Activated T-helper 2 cell treated with anti-CD3 and anti-CD28 coated beads, Interferon-gamma antibody, Interleukin-2, Interleukin-4, amounts not matched to agents 10 μg/mL and 5 μg/mL and 100 μg/mL, durations not matched to agents 14 hours and 24 hours and 36 hours (primary cell): ENCODE data around the gene ZBTB40. TPM values are rescaled to one million over a fixed set of nuclear protein-coding genes. Genes with fewer than 3 reads are reported as not detected.

Experiments used
- DNase-seq: peaks from one replicate; pipeline ENCODE4 v3.0.0; 2021; ENCODE audit warnings: low spot score
- H3K27ac Mint-ChIP-seq: one replicate; pipeline ENCODE4 v1.8.0; 2021; ENCODE audit warnings: mixed read lengths
- H3K27me3 Mint-ChIP-seq: one replicate; pipeline ENCODE4 v1.8.0; 2021; ENCODE audit warnings: low read depth, mixed read lengths
- H3K36me3 Mint-ChIP-seq: one replicate; pipeline ENCODE4 v1.8.0; 2021; ENCODE audit warnings: low read depth, mixed read lengths
- H3K4me1 Mint-ChIP-seq: one replicate; pipeline ENCODE4 v1.8.0; 2021; ENCODE audit warnings: low read depth, mixed read lengths
- H3K4me3 Mint-ChIP-seq: one replicate; pipeline ENCODE4 v1.8.0; 2021; ENCODE audit warnings: low read depth, mild to moderate bottlenecking, moderate library complexity, mixed read lengths
- H3K9me3 Mint-ChIP-seq: one replicate; pipeline ENCODE4 v1.8.0; 2021; ENCODE audit warnings: mixed read lengths
- intact Hi-C: fragments of 100-400 bp; cut with micrococcal nuclease; formaldehyde crosslinking; loops from one replicate; pipeline ENCODE4 v1.15.1; 2023
- total RNA-seq: library from RNA; stranded (reverse); gene quantifications from 2 replicates; pipeline ENCODE4 v1.2.3, GENCODE V29; 2022

ZBTB40 gene
- total RNA-seq, 1 donor from 2014 or later, result 17.6 TPM

GRCh38 chr1:22553104-22553880 is 101.6 kb downstream of the ZBTB40 start:
- peaks cover 21% of the 10 kb centered on the region for H3K27me3 Mint-ChIP-seq
- intact Hi-C loops, result no loop called here
- DNase-seq, result no peak
- H3K27ac Mint-ChIP-seq, result no peak overlapping the region
- no peaks in the 10 kb centered on the region for H3K36me3 Mint-ChIP-seq
- H3K4me3 Mint-ChIP-seq, result no peak overlapping the region
- no peaks in the 10 kb centered on the region for H3K4me1 Mint-ChIP-seq
- no peaks in the 10 kb centered on the region for H3K9me3 Mint-ChIP-seq

DNA sequence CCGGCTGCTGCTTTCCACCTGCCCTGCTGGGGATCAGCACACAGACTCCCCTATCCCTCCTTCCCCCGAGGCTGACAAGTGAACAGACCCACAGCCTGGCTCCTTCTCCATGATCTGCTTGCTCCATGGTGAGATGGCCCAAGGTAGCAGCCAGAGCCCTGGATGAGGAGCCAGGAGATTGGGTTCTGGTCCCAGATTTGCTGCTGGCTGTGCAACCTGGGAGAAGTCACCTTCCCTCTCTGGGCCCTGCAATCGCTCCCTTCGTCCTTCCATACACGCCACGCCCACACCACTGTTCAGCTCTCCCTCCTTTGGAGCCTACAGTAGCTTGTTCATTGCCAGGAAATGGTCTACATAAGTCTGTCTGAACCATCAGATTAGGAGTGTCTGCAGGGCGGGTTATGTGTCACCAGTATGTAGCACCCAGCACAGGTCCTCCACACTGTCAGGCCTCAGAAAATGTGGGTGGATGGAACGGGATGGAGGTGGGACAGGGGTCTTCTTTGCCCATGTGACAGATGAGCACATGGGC is 102.4 kb downstream of the ZBTB40 start:
- no peak overlapping the region for H3K4me3 Mint-ChIP-seq
- intact Hi-C loops, result no loop called here
- no peak overlapping the region for H3K27ac Mint-ChIP-seq
- H3K27me3 Mint-ChIP-seq, result peaks cover 16% of the 10 kb centered on the region
- H3K9me3 Mint-ChIP-seq, result no peaks in the 10 kb centered on the region
- H3K4me1 Mint-ChIP-seq, result no peaks in the 10 kb centered on the region
- DNase-seq, result no peak
- no peaks in the 10 kb centered on the region for H3K36me3 Mint-ChIP-seq

DNA sequence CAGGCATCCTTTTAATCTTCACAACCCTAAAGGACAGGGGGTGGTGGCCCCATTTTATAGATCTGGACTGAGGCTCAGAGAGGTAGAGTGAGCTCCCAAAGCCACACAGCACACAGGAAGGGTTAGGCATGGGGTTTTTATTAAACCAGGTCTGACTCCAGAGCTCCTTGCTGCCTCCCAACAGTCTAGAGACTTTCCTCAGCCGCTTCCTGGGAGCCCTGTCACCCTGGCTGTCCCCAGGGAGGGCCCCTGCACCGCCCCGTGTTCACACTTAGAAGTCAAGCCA is 103.7 kb downstream of the ZBTB40 start:
- peaks cover 18% of the 10 kb centered on the region for H3K27me3 Mint-ChIP-seq
- intact Hi-C loops, result no loop called here
- no peaks in the 10 kb centered on the region for H3K9me3 Mint-ChIP-seq
- no peaks in the 10 kb centered on the region for H3K36me3 Mint-ChIP-seq
- no peak overlapping the region for H3K27ac Mint-ChIP-seq
- H3K4me3 Mint-ChIP-seq, result no peak overlapping the region
- no peak for DNase-seq
- no peaks in the 10 kb centered on the region for H3K4me1 Mint-ChIP-seq

DNA sequence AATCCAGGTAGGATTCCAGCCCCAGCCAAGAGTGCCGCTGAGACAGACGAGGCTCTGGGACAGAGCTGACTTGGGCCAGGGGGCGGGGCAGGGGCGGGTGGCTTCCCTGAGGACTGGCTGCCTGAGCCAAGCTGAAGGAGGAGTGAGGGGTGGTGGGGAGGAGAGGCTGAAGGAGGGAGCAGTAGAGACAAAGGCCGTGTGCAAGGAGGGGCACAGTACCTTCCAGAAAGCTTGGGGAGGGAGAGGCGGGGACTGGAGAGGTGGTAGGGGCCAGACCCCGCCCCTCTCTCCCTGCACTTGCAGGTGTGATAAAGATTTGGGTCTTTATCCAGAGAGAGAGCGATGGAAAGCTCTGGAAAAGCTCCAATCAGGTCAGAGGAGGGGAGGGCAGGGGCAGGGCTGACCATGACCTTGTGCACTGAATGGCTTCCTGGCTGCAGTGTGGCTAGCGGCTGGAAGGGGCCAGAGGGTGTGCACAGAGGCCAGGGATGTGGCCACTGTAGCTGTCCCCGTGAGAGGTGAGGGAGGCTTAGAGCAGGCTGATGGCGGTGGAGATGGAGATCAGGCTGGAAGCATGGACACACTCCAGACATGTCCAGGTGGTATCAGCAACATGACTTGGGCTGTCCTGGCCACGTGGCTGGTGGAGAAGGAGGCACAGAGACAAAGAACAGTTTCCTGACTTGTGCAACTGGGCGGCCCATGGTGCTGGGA is 104.9 kb downstream of the ZBTB40 start:
- Mint-ChIP-seq H3K4me3 (no peak overlapping the region), H3K36me3 (no peaks in the 10 kb centered on the region)
- intact Hi-C loops, result no loop called here

GRCh38 chr1:22557341-22557950 is 105.8 kb downstream of the ZBTB40 start:
- no peak overlapping the region for H3K27ac Mint-ChIP-seq
- no peak for DNase-seq
- no peaks in the 10 kb centered on the region for H3K36me3 Mint-ChIP-seq
- H3K27me3 Mint-ChIP-seq, result peaks cover 29% of the 10 kb centered on the region
- H3K4me3 Mint-ChIP-seq, result no peak overlapping the region
- intact Hi-C loops, result no loop called here
- H3K4me1 Mint-ChIP-seq, result no peaks in the 10 kb centered on the region
- H3K9me3 Mint-ChIP-seq, result no peaks in the 10 kb centered on the region

More for the DNA sequence above, 104.9 kb downstream of the ZBTB40 start:
- H3K27ac Mint-ChIP-seq, result no peak overlapping the region
- H3K9me3 Mint-ChIP-seq, result no peaks in the 10 kb centered on the region
- H3K4me1 Mint-ChIP-seq, result no peaks in the 10 kb centered on the region
- no peak for DNase-seq
- peaks cover 20% of the 10 kb centered on the region for H3K27me3 Mint-ChIP-seq

DNA sequence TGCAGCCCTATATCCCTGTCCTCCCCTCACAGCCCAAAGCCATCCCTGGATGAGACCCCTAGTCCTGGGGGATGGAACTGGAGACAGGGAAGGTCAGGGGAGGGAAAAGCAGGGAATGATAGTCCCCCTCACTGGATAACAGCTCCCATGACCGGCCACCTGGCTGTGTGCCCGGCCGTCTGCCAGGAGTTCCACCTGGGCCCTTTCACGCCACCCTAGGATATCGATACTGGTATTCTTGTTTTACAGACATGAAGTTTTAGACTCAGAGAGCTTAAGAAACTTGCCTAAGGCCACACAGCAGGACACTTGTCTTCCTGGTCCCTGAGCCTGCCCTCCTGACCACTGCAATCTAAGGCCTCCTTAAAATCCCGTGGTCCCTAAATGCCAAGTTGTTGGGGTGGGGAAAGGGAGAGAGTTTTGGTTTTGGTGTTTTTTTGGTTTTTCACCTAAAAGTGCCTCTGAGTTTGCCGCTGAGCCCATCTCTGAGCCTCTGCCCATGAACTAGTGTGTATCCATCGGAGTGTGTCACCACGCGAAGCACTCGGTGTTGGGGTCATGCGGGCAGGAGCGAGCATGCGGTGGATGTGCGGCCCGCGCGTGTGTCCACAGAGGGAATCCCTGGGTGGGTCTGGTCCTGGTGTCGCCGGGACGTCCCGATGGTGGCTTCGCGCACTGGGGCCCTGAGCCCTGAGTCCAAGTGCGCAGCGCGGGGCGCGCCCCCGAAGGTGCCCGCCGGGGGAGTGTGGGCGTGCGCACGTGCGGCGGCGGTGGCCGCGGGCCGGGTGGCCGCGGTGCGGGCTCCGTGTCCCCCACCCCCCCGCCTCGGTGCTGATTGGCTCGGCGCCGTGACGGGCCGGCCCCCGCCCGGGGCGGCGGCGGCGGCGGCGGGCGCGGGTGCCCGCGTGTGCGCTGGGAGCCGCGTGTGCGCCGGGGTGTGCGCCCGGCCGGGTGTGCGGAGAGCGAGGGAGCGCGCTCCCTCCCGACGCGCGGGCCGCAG is 111.2 kb downstream of the ZBTB40 start, which contains the start of gene EPHA8:
Gene EPHA8, plus strand, starts transcription at position 906 of the 1,000 bp plus-strand sequence. CDS start 147 bp downstream, outside the sequence.
- Mint-ChIP-seq H3K27me3 (peaks cover 32% of the 10 kb centered on the region), H3K4me3 (no peak within 1 kb of the TSS), H3K4me1 (no peaks in the 10 kb centered on the region), H3K9me3 (no peaks in the 10 kb centered on the region), H3K27ac (no peak within 1 kb of the TSS), H3K36me3 (no peaks in the 10 kb centered on the region)
- intact Hi-C loops, result no loop called here
- no peak for DNase-seq

DNA sequence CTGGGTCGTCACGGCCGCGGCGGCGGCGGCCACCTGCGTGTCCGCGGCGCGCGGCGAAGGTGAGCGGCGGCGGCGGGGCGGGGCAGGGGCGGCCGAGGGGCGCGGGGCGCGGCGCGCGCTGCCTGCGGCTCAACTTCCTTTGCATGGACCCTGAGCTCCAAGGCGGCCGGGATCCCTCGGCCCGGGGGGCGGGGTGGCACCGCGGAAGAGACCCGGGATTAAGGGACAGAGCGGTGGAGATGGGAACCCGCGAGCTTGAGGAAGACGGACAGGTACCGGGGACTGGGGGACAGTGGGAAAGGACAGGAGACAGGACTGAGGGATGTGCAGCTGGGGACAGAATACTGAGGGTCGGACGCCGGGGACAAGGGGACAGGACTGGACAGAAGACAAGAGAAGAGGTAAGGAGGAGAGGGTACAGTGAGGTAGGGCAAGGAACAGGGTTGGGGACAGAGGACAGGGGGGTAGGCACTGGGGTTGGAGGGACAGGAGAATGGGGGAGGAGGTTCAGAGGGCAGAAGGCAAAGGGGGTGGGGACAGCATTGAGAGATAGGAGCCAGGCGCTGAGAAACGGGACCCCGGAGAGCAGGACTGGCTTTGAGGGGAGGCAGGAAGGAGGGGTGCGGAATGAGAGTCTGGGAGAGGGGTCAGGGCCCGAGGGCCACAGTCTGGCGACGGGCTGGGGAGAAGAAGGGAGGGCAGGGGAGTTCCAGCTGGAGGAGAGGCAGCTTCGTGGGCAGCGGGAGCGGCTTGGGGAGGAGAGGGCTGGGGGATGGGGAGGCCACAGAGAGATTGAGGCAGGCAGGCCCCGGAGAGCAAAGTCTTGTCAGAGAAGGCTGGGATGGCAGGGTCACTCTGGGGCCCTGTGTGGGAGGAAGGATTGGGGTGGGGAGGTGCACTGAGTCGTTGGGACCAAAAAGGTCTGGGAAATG is 112.3 kb downstream of the ZBTB40 start:
- Mint-ChIP-seq H3K9me3 (no peaks in the 10 kb centered on the region), H3K4me3 (no peak overlapping the region), H3K4me1 (no peaks in the 10 kb centered on the region)

DNA sequence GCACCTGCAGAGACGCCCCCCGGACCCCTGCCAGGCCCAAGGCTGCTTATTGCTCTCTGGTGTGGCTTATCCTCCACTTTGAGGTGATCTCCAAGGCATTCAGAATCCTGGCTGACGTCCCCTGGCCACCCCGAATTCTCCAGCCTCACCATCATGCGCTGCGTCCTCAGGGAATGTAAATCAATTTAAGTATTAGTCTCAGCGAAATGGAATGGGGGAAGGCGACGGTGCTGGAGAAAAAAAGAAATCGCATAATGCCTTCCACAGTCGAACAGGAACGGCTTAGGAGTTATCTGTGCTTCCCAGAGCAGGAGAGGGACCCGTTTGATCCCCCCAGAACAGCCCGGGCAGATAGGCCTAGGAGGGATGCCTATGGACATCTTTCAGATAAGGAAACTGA is 114.5 kb downstream of the ZBTB40 start:
- H3K27ac Mint-ChIP-seq, result no peak overlapping the region
- H3K4me1 Mint-ChIP-seq, result no peaks in the 10 kb centered on the region
- intact Hi-C loops, result no loop called here
- H3K36me3 Mint-ChIP-seq, result no peaks in the 10 kb centered on the region
- DNase-seq, result no peak
- peaks cover 30% of the 10 kb centered on the region for H3K27me3 Mint-ChIP-seq
- H3K4me3 Mint-ChIP-seq, result no peak overlapping the region
- no peaks in the 10 kb centered on the region for H3K9me3 Mint-ChIP-seq

More for the DNA sequence above, 112.3 kb downstream of the ZBTB40 start:
- H3K27me3 Mint-ChIP-seq, result peaks cover 32% of the 10 kb centered on the region
- no peak overlapping the region for H3K27ac Mint-ChIP-seq
- intact Hi-C loops, result no loop called here
- H3K36me3 Mint-ChIP-seq, result no peaks in the 10 kb centered on the region
- DNase-seq, result no peak

DNA sequence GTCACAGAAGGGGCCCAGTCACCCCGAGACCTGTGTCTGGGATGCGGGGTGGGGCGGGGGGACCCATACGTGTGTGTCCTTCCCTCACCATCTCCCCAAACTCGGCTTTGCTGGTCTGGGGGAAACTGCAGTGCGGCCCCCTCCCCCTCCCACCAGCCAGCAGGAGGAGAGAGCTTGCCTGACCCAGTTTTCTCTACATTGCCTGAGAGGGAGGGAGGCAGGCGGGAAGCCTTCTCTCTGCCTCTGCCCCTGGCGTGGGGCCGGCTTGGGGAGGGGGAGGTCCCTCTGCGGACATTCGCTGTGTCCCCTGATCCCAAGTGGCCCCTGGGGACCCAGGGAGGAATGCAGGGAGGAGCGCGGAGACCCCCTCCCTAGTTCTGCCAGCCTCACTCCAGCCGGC is 115.5 kb downstream of the ZBTB40 start:
- Mint-ChIP-seq H3K27me3 (peaks cover 22% of the 10 kb centered on the region), H3K4me3 (no peak overlapping the region), H3K27ac (no peak overlapping the region), H3K9me3 (no peaks in the 10 kb centered on the region), H3K4me1 (no peaks in the 10 kb centered on the region), H3K36me3 (no peaks in the 10 kb centered on the region)
- no peak for DNase-seq
- intact Hi-C loops, result no loop called here

GRCh38 chr1:22567994-22568393 is 116.3 kb downstream of the ZBTB40 start:
- Mint-ChIP-seq H3K27me3 (peaks cover 16% of the 10 kb centered on the region), H3K9me3 (no peaks in the 10 kb centered on the region), H3K36me3 (no peaks in the 10 kb centered on the region), H3K27ac (no peak overlapping the region), H3K4me1 (no peaks in the 10 kb centered on the region), H3K4me3 (no peak overlapping the region)
- intact Hi-C loops, result no loop called here
- no peak for DNase-seq

DNA sequence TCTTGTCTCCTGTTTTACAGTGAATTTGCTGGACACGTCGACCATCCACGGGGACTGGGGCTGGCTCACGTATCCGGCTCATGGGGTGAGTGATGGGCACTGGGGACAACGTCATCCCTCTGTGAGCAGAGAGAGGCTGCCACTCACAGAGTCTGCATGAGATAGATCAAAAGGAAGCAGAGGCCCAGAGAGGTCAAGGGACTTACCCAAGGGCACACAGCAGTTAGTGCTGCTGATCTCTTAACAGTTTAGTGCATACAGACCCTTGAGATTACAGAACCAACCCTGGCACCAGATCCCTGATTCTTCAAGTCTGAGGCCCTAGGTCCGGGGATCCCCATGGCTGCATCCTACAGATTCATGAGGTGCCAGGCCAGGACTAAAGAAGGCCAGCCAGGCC is 117.6 kb downstream of the ZBTB40 start:
- no peak for DNase-seq
- H3K27me3 Mint-ChIP-seq, result peaks cover 9% of the 10 kb centered on the region
- intact Hi-C loops, result no loop called here
- H3K4me3 Mint-ChIP-seq, result no peak overlapping the region
- H3K27ac Mint-ChIP-seq, result no peak overlapping the region
- H3K9me3 Mint-ChIP-seq, result no peaks in the 10 kb centered on the region
- H3K4me1 Mint-ChIP-seq, result no peaks in the 10 kb centered on the region
- H3K36me3 Mint-ChIP-seq, result no peaks in the 10 kb centered on the region
